ENCODE results near the gene ESAM. TPM values are rescaled to one million over a fixed set of nuclear protein-coding genes. Genes with fewer than 3 reads are reported as not detected.
A peak's percentile ranks its signal among the peaks of the same experiment; 100 is the strongest.

The ESAM gene
- polyA plus RNA-seq, 1 of the 3 experiments (the other 2 are of a cell fraction) = 1.3 TPM

- POLR2A ChIA-PET = no interaction called here
- Histone ChIP-seq H4K20me1 (ENCODE audit: insufficient read depth) (no peaks in the 10 kb centered on the region), H3K9me3 (no peaks in the 10 kb centered on the region), H3K4me3 (ENCODE audit: low read depth in 2 of 2, low read length in 1 of 2) (peak overlapping the region; percentile 55 to 69), H3K9me2 (no peaks in the 10 kb centered on the region), H3K27ac (ENCODE audit: low read depth in 2 of 2, low read length in 1 of 2) (no peak overlapping the region), H2AFZ (ENCODE audit: low read depth) (peak overlapping the region; percentile 81), H3F3A (replicated peaks; ENCODE audit: insufficient read depth) (no peaks in the 10 kb centered on the region), H3K4me2 (peak overlapping the region; percentile 93), H3K4me1 (ENCODE audit: control insufficient read depth in 1 of 2, insufficient read depth in 2 of 2, low read depth in 1 of 2, low read length in 1 of 2) (peaks cover 0 to 12% of the 10 kb centered on the region in 2 experiments; a peak in 2 of 4 replicates), H3K9ac (peak overlapping the region; percentile 59; the same call in 1 of the 2 replicates), H3K27me3 (ENCODE audit: insufficient read depth) (no peaks in the 10 kb centered on the region), H3K36me3 (replicated peaks in 1 of 2; ENCODE audit: control insufficient read depth in 1 of 2, insufficient read depth in 2 of 2, low read length in 1 of 2) (no peaks in the 10 kb centered on the region), H3K79me2 (ENCODE audit: insufficient read depth) (no peaks in the 10 kb centered on the region)
- WGBS (ENCODE audit: low lambda C conversion rate) = 10% methylated on average over 34 of the region's 37 CpGs
- CTCF ChIA-PET = interaction anchor here (0.6 to 3.2 kb wide), 22 partner anchors 8 to 136 kb away, joined by 3 to 17 read pairs (median 4); partner anchors contain the start of genes ROBO3 and VSIG2
- peak; percentile 76 for DNase-seq
- TF ChIP-seq CHD2 (IDR thresholded peaks at IDR 0.05; ENCODE audit: low read length, partially characterized antibody) (no peak), SMC3 (IDR thresholded peaks at IDR 0.05; ENCODE audit: low read depth, low read length) (peak; percentile 24; the same call in 1 of the 2 replicates), REST (IDR thresholded peaks at IDR 0.05; ENCODE audit: low read depth, low read length) (no peak), EZH2phosphoT487 (IDR thresholded peaks at IDR 0.05; ENCODE audit: borderline replicate concordance, low read depth) (no peak), FOXJ3 (CRISPR knock-in tag; IDR thresholded peaks at IDR 0.05) (no peak), YY1 (IDR thresholded peaks at IDR 0.05; ENCODE audit: low read depth) (no peak), CTCF (IDR thresholded peaks at IDR 0.05) (peak; percentile 60), TCF12 (IDR thresholded peaks at IDR 0.05) (no peak), JUND (IDR thresholded peaks at IDR 0.05) (no peak), NFIC (IDR thresholded peaks at IDR 0.05; ENCODE audit: borderline replicate concordance) (no peak), RAD21 (IDR thresholded peaks at IDR 0.05; ENCODE audit: low read length) (peak; percentile 21), TAF1 (IDR thresholded peaks at IDR 0.05; ENCODE audit: borderline replicate concordance, low read depth, low read length) (no peak), TEAD4 (IDR thresholded peaks at IDR 0.05; ENCODE audit: borderline replicate concordance, insufficient read depth) (no peak), MEF2A (IDR thresholded peaks at IDR 0.05; ENCODE audit: borderline replicate concordance, low read depth) (no peak), ZBTB33 (IDR thresholded peaks at IDR 0.05; ENCODE audit: borderline replicate concordance, low read depth) (no peak), RXRA (IDR thresholded peaks at IDR 0.05; ENCODE audit: borderline replicate concordance, low read depth) (no peak)
- TF ChIP-seq, protein P1, sequence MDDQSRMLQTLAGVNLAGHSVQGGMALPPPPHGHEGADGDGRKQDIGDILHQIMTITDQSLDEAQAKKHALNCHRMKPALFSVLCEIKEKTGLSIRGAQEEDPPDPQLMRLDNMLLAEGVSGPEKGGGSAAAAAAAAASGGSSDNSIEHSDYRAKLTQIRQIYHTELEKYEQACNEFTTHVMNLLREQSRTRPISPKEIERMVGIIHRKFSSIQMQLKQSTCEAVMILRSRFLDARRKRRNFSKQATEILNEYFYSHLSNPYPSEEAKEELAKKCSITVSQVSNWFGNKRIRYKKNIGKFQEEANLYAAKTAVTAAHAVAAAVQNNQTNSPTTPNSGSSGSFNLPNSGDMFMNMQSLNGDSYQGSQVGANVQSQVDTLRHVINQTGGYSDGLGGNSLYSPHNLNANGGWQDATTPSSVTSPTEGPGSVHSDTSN (IDR thresholded peaks at IDR 0.05) = no peak
- TF ChIP-seq, protein P2, sequence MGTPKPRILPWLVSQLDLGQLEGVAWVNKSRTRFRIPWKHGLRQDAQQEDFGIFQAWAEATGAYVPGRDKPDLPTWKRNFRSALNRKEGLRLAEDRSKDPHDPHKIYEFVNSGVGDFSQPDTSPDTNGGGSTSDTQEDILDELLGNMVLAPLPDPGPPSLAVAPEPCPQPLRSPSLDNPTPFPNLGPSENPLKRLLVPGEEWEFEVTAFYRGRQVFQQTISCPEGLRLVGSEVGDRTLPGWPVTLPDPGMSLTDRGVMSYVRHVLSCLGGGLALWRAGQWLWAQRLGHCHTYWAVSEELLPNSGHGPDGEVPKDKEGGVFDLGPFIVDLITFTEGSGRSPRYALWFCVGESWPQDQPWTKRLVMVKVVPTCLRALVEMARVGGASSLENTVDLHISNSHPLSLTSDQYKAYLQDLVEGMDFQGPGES (IDR thresholded peaks at IDR 0.05; ENCODE audit: low read depth, low read length) = no peak
Observed at GRCh38 chr11:124740277-124740882, 21.7 kb downstream of the ESAM start.
